K562 (cell line): ENCODE results near the gene CHPF2. TPM values are rescaled to one million over a fixed set of nuclear protein-coding genes. Genes with fewer than 3 reads are reported as not detected.

ENCODE experiments used
- ATAC-seq: fragments of 200-7000 bp; cut with Tn5 transposase; 3 replicates; pipeline ENCODE4 v1.9.1; 2020; ENCODE audit warnings: moderate library complexity
- BruUV-seq: library from RNA; stranded (reverse); fragments of 400-500 nt; replicated peaks from 2 replicates; lab custom pipeline; 2021; lab: Mats Ljungman, UMichigan
- CTCF ChIA-PET: fragments of 300-600 bp; formaldehyde crosslinking; extraction: SDS; loops from one replicate; lab custom pipeline; 2021; ENCODE audit warnings: low intra/inter-chr PET ratio; lab: Yijun Ruan, JAX
- POLR2A ChIA-PET: fragments of 300-600, 350-650 bp; sonication (Branson Sonifier 250); formaldehyde crosslinking; extraction: SDS; loops from one replicate; lab custom pipeline; 2021; ENCODE audit warnings: antibody characterized with exemption, inconsistent platforms; lab: Yijun Ruan, JAX
- DNase-seq, 4 experiments: peaks; one replicate each; pipeline versions ENCODE4 v3.0.0 to v3.0.0-alpha.2; 2011 to 2018; ENCODE audit warnings: low spot score in 3 of 4, mixed read lengths in 3 of 4; ENCODE audit errors: extremely low read depth in 1 of 4
- FAIRE-seq: peaks from 2 replicates; lab custom pipeline; 2011; peaks lifted over from hg19 to GRCh38; lab: Jason Lieb, UNC
- H2AFZ ChIP-seq: 2 replicates; pipeline ENCODE4 v1.6.0; 2011; ENCODE audit warnings: low read depth, low read length, control low read depth, inconsistent platforms
- H3K27ac ChIP-seq: fragments of 200-600 bp; 3 replicates; pipeline ENCODE4 v1.8.0; 2011; ENCODE audit warnings: low read depth, mild to moderate bottlenecking, control low read depth, inconsistent platforms, low read length, moderate library complexity, mixed read lengths; ENCODE audit errors: extremely low read depth
- H3K27me3 ChIP-seq, 2 experiments: fragments of 300-600 bp in 1 of 2; 2 replicates in 1 of 2; 3 replicates in 1 of 2; pipeline versions ENCODE4 v1.6.0 to v1.8.0; 2011; ENCODE audit warnings: inconsistent platforms in 2 of 2, low read length in 2 of 2, mild to moderate bottlenecking in 1 of 2, mixed read lengths in 1 of 2, moderate library complexity in 1 of 2; ENCODE audit not compliant: control insufficient read depth in 2 of 2, insufficient read depth in 2 of 2
- H3K36me3 ChIP-seq: fragments of 300-600 bp; 3 replicates; pipeline ENCODE4 v1.8.0; 2011; ENCODE audit warnings: mild to moderate bottlenecking, low read length, inconsistent platforms; ENCODE audit not compliant: control insufficient read depth, insufficient read depth
- H3K4me1 ChIP-seq, 2 experiments: fragments of 200-600 bp in 1 of 2; replicated peaks in 1 of 2; 2 replicates in 1 of 2; 3 replicates in 1 of 2; pipeline versions ENCODE4 v1.5.1 to v1.8.0; 2011; ENCODE audit warnings: inconsistent platforms in 2 of 2, low read length in 2 of 2, mild to moderate bottlenecking in 1 of 2, mixed read lengths in 1 of 2, moderate library complexity in 1 of 2; ENCODE audit not compliant: control insufficient read depth in 2 of 2, insufficient read depth in 2 of 2
- H3K4me2 ChIP-seq: 2 replicates; pipeline ENCODE4 v1.6.1; 2011; ENCODE audit warnings: low read length, control low read depth, inconsistent platforms, mixed read lengths; ENCODE audit not compliant: insufficient read depth
- H3K4me3 ChIP-seq: fragments of 200-600 bp; sonication (generic), shearing (Covaris generic); 2 replicates; pipeline ENCODE4 v1.5.1; 2016; ENCODE audit warnings: control low read depth, inconsistent platforms
- H3K79me2 ChIP-seq: fragments of 200-600 bp; 3 replicates; pipeline ENCODE4 v1.8.0; 2011; ENCODE audit warnings: low read length, inconsistent platforms; ENCODE audit not compliant: control insufficient read depth, insufficient read depth
- H3K9ac ChIP-seq, 2 experiments: 2 replicates each; pipeline versions ENCODE4 v1.6.0 to v1.6.1; 2011; ENCODE audit warnings: low read depth in 2 of 2, low read length in 2 of 2, control low read depth in 1 of 2, inconsistent platforms in 1 of 2, mild to moderate bottlenecking in 1 of 2, mixed read lengths in 1 of 2; ENCODE audit not compliant: insufficient read depth in 1 of 2
- H3K9me1 ChIP-seq: one replicate; pipeline ENCODE4 v1.6.0; 2011; ENCODE audit warnings: inconsistent platforms, mild to moderate bottlenecking, low read length, moderate library complexity; ENCODE audit not compliant: control insufficient read depth, insufficient read depth
- H3K9me3 ChIP-seq: replicated peaks from 2 replicates; pipeline ENCODE4 v1.5.1; 2011; ENCODE audit warnings: low read depth, low read length, inconsistent platforms; ENCODE audit not compliant: control insufficient read depth, insufficient read depth
- H4K20me1 ChIP-seq: replicated peaks from 2 replicates; pipeline ENCODE4 v1.6.1; 2011; ENCODE audit warnings: low read length, inconsistent platforms, mixed read lengths; ENCODE audit not compliant: control insufficient read depth, insufficient read depth
- KLF10 ChIP-seq: fragments of 250-450 bp; sonication (Bioruptor Pico); IDR thresholded peaks from 2 replicates; pipeline ENCODE4 v1.6.1; 2021; ENCODE audit warnings: matching md5 sums
- NFIC ChIP-seq: fragments of 450-650 bp; IDR thresholded peaks from 2 replicates; pipeline ENCODE4 v1.6.1; 2017; ENCODE audit warnings: mild to moderate bottlenecking, inconsistent platforms
- NRF1 ChIP-seq, 2 experiments: fragments of 450-650 bp; IDR thresholded peaks in 1 of 2; conservative IDR thresholded peaks in 1 of 2; 2 replicates each; pipeline ENCODE4 v1.6.1; 2014; ENCODE audit warnings: mild to moderate bottlenecking in 2 of 2
- SMC3 ChIP-seq: conservative IDR thresholded peaks from 2 replicates; pipeline ENCODE4 v1.6.1; 2011; ENCODE audit warnings: low read depth, low read length, improper control_type of control experiment; ENCODE audit not compliant: insufficient read depth
- ZNF23 ChIP-seq: fragments of 250-450 bp; sonication (Bioruptor Pico); IDR thresholded peaks from 2 replicates; pipeline ENCODE4 v1.4.0; 2020; ENCODE audit warnings: mild to moderate bottlenecking
- ZNF766 ChIP-seq: fragments of 200-800 bp; sonication (Bioruptor generic); conservative IDR thresholded peaks from 2 replicates; pipeline ENCODE4 v1.6.1; 2016; ENCODE audit warnings: missing genetic modification characterization, missing compliant biosample characterization
- WGBS: fragments of 100-300 bp; shearing (Covaris generic); methylation state at CpG from one replicate; pipeline ENCODE4 v1.1.6; 2016; ENCODE audit warnings: low coverage, mixed read lengths; ENCODE audit not compliant: insufficient coverage; ENCODE audit errors: missing lambda C conversion rate; 5-methylcytosine and 5-hydroxymethylcytosine counted together
- in situ Hi-C: fragments of 300-500 bp; cut with MboI; formaldehyde crosslinking; loops from 4 replicates; pipeline ENCODE4 v1.15.0; 2018; ENCODE audit warnings: inconsistent platforms, mixed read lengths
- intact Hi-C: fragments of 100-400 bp; cut with micrococcal nuclease; formaldehyde crosslinking; loops from 2 replicates; pipeline ENCODE4 v1.14.2; 2022
- polyA plus RNA-seq, 8 experiments: library from polyadenylated mRNA; depleted of rRNA in 4 of 8; stranded (reverse) in 5 of 8; unstranded in 3 of 8; fragments of >200 nt; fragmentation: Nextera tagmentation in 2 of 8; fragmentation: Illumina TruSeq in 1 of 8; extraction: Ambion mirVana in 2 of 8; extraction: Trizol in 1 of 8; gene quantifications; 2 replicates each; pipeline versions ENCODE4 v1.2.1 to v1.2.3, GENCODE V29; 2011 to 2014; ENCODE audit warnings: inconsistent platforms in 1 of 8, missing spikeins in 1 of 8
- total RNA-seq, 7 experiments: library from RNA; depleted of rRNA in 6 of 7; stranded (reverse); fragments of >200 nt in 6 of 7; fragmentation: Illumina TruSeq in 2 of 7; extraction: Trizol in 2 of 7; gene quantifications; 2 replicates each; pipeline versions ENCODE4 v1.2.1 to v1.2.3, GENCODE V29; 2011 to 2021; ENCODE audit warnings: low replicate concordance in 1 of 7
- TF ChIP-seq, protein P1 (sequence below), 3 experiments: IDR thresholded peaks in 2 of 3; conservative IDR thresholded peaks in 1 of 3; 2 replicates each; pipeline ENCODE4 v1.5.1; 2011 to 2012; ENCODE audit warnings: low read length in 3 of 3, mild to moderate bottlenecking in 3 of 3, control low read depth in 2 of 3, improper control_type of control experiment in 1 of 3, inconsistent platforms in 1 of 3, low read depth in 1 of 3, mixed read lengths in 1 of 3, moderate library complexity in 1 of 3; ENCODE audit not compliant: insufficient read depth in 2 of 3
- TF ChIP-seq, protein P2 (sequence below), 2 experiments: fragments of 450-650 bp; formaldehyde crosslinking in 1 of 2; IDR thresholded peaks; 2 replicates each; pipeline versions ENCODE4 v1.4.0 to v1.6.1; 2014 to 2020; ENCODE audit warnings: mild to moderate bottlenecking in 2 of 2, borderline replicate concordance in 1 of 2, low read depth in 1 of 2
- TF ChIP-seq, protein P3 (sequence below): fragments of 250-450 bp; sonication (Bioruptor Pico); IDR thresholded peaks from 2 replicates; pipeline ENCODE4 v1.5.0; 2020; ENCODE audit warnings: mild to moderate bottlenecking, borderline replicate concordance

The CHPF2 gene
- total and polyA plus RNA-seq, 9 of the 15 experiments (the other 6 are each of a cell fraction or from before 2014, with no cell fraction given), result 0.08 to 32.8 (median 10.5) TPM

DNA sequence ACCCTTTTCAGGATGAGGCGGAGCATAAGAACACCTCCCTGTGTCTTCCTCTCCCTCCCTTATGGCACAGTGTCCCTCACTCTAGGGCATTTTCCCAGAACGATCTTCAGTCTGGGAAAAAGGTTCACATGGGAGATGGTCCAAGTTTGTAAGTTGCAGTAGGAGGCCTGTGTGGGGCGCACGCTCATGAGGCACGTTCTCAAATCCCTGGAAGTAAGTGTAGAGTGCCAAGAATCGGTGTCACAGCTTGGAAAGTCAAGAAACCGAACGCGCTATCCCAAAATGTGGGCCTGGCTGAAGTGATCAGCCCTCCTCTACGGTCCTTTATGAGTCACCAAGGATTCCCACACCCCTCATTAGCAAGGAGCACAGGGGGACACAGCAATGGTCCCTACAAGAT lies 40.1 kb downstream of the CHPF2 start:
- no peak overlapping the region for H3K4me2 ChIP-seq
- H4K20me1 ChIP-seq, result peaks cover 17% of the 10 kb centered on the region
- peak overlapping the region in 1 of 2 experiments; percentile 58; a peak in 1 of 4 replicates for H3K9ac ChIP-seq
- peaks cover 16 to 88% of the 10 kb centered on the region in 2 experiments; a peak in 4 of 5 replicates for H3K27me3 ChIP-seq
- in situ Hi-C loops, result no loop called here
- DNase-seq (no peak), FAIRE-seq (peak; percentile 70), ATAC-seq (no peak)
- no peak overlapping the region for H3K27ac ChIP-seq
- 19% methylated on average over 10 of the region's 10 CpGs for WGBS
- no TSS peak for BruUV-seq
- no peaks in the 10 kb centered on the region for H3K36me3 ChIP-seq
- H3K79me2 ChIP-seq, result no peaks in the 10 kb centered on the region
- H3K9me3 ChIP-seq, result no peaks in the 10 kb centered on the region
- POLR2A ChIA-PET, result interaction anchor here (1.5 kb wide), 1 partner anchor 36 kb away, joined by 4 read pairs; no protein-coding TSS in a partner anchor
- CTCF ChIA-PET, result no interaction called here
- no peak overlapping the region for H2AFZ ChIP-seq
- H3K4me1 ChIP-seq, result peaks cover 11 to 39% of the 10 kb centered on the region in 2 experiments; a peak in 4 of 5 replicates
- intact Hi-C loops, result loop anchor here (2.0 kb wide), 1 partner anchor 30 kb away; no protein-coding TSS in a partner anchor
- peaks cover 6% of the 10 kb centered on the region for H3K9me1 ChIP-seq
- no peak overlapping the region for H3K4me3 ChIP-seq
- TF ChIP-seq NRF1 (conservative IDR thresholded peaks at IDR 0.05 in 1 of 2, IDR thresholded peaks at IDR 0.05 in 1 of 2), result peak; percentile 25 to 51; a peak in 1 of 4 replicates
- 0 out of 2 replicates have a peak, but pooled peaks have one; percentile 7 for TF ChIP-seq NFIC
- 0 out of 2 replicates have a peak, but pooled peaks have one; percentile 3 for TF ChIP-seq SMC3
- TF ChIP-seq ZNF23, result no peak
- no peak for TF ChIP-seq KLF10 (CRISPR knock-in tag)
- TF ChIP-seq, protein P1, sequence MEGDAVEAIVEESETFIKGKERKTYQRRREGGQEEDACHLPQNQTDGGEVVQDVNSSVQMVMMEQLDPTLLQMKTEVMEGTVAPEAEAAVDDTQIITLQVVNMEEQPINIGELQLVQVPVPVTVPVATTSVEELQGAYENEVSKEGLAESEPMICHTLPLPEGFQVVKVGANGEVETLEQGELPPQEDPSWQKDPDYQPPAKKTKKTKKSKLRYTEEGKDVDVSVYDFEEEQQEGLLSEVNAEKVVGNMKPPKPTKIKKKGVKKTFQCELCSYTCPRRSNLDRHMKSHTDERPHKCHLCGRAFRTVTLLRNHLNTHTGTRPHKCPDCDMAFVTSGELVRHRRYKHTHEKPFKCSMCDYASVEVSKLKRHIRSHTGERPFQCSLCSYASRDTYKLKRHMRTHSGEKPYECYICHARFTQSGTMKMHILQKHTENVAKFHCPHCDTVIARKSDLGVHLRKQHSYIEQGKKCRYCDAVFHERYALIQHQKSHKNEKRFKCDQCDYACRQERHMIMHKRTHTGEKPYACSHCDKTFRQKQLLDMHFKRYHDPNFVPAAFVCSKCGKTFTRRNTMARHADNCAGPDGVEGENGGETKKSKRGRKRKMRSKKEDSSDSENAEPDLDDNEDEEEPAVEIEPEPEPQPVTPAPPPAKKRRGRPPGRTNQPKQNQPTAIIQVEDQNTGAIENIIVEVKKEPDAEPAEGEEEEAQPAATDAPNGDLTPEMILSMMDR (IDR thresholded peaks at IDR 0.05 in 2 of 3, conservative IDR thresholded peaks at IDR 0.05 in 1 of 3; ENCODE audit: insufficient read depth in 2 of 3, low read depth in 1 of 3, low read length in 3 of 3), result peak in 2 of 3 experiments; percentile 18 to 37; a peak in 2 of 6 replicates
- 0 out of 2 replicates have a peak, but pooled peaks have one; percentile 11 for TF ChIP-seq ZNF766 (CRISPR knock-in tag)
- TF ChIP-seq, protein P2, sequence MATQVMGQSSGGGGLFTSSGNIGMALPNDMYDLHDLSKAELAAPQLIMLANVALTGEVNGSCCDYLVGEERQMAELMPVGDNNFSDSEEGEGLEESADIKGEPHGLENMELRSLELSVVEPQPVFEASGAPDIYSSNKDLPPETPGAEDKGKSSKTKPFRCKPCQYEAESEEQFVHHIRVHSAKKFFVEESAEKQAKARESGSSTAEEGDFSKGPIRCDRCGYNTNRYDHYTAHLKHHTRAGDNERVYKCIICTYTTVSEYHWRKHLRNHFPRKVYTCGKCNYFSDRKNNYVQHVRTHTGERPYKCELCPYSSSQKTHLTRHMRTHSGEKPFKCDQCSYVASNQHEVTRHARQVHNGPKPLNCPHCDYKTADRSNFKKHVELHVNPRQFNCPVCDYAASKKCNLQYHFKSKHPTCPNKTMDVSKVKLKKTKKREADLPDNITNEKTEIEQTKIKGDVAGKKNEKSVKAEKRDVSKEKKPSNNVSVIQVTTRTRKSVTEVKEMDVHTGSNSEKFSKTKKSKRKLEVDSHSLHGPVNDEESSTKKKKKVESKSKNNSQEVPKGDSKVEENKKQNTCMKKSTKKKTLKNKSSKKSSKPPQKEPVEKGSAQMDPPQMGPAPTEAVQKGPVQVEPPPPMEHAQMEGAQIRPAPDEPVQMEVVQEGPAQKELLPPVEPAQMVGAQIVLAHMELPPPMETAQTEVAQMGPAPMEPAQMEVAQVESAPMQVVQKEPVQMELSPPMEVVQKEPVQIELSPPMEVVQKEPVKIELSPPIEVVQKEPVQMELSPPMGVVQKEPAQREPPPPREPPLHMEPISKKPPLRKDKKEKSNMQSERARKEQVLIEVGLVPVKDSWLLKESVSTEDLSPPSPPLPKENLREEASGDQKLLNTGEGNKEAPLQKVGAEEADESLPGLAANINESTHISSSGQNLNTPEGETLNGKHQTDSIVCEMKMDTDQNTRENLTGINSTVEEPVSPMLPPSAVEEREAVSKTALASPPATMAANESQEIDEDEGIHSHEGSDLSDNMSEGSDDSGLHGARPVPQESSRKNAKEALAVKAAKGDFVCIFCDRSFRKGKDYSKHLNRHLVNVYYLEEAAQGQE (IDR thresholded peaks at IDR 0.05; ENCODE audit: borderline replicate concordance), result no peak
- TF ChIP-seq, protein P2 (CRISPR knock-in tag; IDR thresholded peaks at IDR 0.05; ENCODE audit: low read depth), result no peak
- TF ChIP-seq, protein P3, sequence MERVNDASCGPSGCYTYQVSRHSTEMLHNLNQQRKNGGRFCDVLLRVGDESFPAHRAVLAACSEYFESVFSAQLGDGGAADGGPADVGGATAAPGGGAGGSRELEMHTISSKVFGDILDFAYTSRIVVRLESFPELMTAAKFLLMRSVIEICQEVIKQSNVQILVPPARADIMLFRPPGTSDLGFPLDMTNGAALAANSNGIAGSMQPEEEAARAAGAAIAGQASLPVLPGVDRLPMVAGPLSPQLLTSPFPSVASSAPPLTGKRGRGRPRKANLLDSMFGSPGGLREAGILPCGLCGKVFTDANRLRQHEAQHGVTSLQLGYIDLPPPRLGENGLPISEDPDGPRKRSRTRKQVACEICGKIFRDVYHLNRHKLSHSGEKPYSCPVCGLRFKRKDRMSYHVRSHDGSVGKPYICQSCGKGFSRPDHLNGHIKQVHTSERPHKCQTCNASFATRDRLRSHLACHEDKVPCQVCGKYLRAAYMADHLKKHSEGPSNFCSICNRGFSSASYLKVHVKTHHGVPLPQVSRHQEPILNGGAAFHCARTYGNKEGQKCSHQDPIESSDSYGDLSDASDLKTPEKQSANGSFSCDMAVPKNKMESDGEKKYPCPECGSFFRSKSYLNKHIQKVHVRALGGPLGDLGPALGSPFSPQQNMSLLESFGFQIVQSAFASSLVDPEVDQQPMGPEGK (CRISPR knock-in tag), result no peak
